GM18867 (cell line): ENCODE measurements around the gene TGFB1I1.
"Not testable (repeated sequence)": the region's sequence is repeated elsewhere in the genome, so short reads cannot be mapped to it uniquely, and the experiment has no call there.

ENCODE experiments used
- ATAC-seq: cut with Tn5 transposase; IDR thresholded peaks from one replicate; pipeline ENCODE4 v1.9.1; 2021; ENCODE audit warnings: mild to moderate bottlenecking, moderate library complexity; ENCODE audit not compliant: unreplicated experiment

The TGFB1I1 gene

GRCh38 chr16:31471875-31472708 lies at the start of gene TGFB1I1:
TSS of gene TGFB1I1 (plus strand) at chr16:31472152. CDS start at chr16:31472189, 37 bp downstream.
- no peak for ATAC-seq

GRCh38 chr16:31423241-31423640 lies 48.7 kb upstream of the TGFB1I1 start:
- ATAC-seq = no peak

DNA sequence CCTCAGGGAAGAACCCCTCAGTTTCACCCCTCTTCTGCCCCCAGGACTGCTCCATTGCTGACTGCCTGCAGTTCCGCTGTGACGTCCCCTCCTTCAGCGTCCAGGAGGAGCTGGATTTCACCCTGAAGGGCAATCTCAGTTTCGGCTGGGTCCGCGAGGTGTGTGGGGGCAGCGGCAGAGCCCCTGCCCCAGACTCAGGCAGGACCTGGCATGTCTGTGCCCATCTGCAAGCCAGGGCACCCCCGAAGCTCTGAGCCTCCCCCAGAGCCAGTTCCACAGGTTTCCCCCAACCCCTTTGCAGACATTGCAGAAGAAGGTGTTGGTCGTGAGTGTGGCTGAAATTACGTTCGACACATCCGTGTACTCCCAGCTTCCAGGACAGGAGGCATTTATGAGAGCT lies 48.2 kb upstream of the TGFB1I1 start:
- ATAC-seq = no peak

GRCh38 chr16:31427441-31428278 lies 44.3 kb upstream of the TGFB1I1 start:
- no peak for ATAC-seq

DNA sequence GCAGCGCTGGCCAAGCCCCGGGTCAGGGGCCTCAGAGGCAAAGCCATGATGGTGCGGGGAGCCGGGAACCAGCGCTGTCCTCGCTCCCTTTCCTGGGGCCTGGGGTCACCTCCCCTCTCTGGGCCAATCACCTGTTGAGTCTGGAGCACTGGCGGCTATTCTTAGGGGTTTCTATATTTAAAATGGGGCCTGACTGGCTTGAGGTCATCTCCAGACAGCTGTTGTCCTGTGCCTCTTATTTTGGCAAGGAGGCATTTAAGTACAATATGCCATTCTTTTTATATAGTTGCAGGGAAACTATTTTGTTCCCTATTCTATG lies 43.7 kb upstream of the TGFB1I1 start, which contains the start of gene COX6A2:
Gene COX6A2 (minus strand): TSS at position 82 of the 319 bp plus-strand sequence. CDS start 35 bp downstream, at position 47.
- ATAC-seq = no peak

- ATAC-seq = no peak
Measured at GRCh38 chr16:31428638-31429247, 43.2 kb upstream of the TGFB1I1 start.

- ATAC-seq = no peak
Measured at GRCh38 chr16:31429314-31429713, 42.6 kb upstream of the TGFB1I1 start.

GRCh38 chr16:31429796-31430195 lies 42.2 kb upstream of the TGFB1I1 start:
- ATAC-seq = no peak

- ATAC-seq = no peak
Measured at GRCh38 chr16:31430380-31431052, 41.4 kb upstream of the TGFB1I1 start.

GRCh38 chr16:31435341-31436220 lies 36.4 kb upstream of the TGFB1I1 start:
- no peak for ATAC-seq

DNA sequence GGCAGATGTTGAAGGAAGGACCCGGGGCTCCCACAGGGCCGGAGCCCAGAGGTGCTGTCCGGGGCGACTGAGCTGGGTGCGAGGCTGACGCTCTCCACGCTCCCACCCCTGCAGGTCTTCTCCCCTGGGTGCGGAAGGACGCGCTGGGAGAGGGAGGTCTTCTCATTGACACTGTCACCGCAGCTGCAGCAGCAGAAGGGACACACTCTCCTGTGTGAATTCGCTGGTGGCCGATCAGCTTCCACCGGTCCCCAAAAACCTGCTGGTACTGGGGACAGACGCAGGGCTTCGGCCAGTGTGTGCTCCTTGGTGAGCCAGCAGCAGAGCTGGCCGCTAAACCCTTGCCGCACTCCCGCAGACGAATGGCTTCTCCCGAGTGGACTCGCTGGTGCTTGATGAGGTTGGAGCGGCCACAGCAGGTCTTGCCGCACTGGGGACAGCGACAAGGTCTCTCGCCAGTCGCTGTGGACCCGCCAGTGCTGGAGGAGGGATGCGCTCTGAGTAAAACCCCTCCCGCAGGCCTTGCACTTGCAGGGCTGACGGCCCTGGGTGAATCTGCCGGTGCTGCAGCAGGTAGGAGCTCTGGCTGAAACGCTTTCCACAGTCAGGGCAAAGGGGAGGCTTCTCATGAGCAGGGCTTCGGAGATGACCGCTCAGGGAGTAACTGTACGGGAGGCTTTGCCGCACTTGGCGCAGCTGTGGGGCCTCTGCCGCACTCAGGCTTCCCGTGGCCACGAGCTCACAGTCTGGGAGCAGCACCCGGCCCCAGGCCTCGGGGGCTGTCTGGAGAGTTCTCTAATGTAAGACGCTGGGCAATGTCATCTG lies 35.5 kb upstream of the TGFB1I1 start:
- no peak for ATAC-seq

DNA sequence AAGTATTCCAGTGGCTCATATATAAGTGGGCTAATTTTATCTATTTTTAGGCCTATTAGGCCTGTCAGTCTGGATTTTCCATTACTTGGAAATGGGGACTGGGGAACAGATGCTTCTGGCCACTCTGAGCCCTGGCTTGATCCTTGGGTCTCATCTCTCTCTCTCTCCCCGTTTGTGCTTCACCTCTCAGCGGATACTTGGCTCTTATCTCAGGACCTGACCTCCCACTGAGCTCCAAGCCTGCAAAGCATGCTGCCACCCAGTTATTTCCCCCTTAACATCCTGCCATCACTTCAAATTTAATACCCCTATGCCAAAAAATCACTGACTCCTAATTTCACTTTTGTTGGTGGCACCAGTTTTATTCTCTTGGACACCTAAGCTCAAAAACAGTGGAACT lies 33.5 kb upstream of the TGFB1I1 start:
- ATAC-seq = no peak

DNA sequence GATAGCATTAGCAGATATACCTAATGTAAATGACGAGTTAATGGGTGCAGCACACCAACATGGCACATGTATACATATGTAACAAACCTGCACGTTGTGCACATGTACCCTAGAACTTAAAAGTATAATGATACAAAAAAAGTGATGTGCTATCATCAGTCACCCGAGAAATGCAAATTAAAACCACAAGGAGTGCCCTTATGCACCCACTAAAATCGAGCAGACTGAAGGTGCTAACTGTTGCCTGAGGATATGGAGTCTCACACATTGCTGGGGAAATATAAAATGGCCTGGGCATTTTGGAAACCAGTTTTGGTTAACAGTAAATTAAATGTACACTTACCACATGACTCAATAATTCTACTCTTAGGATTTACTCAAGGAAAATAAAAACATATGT lies 32.9 kb upstream of the TGFB1I1 start:
- not testable (repeated sequence) for ATAC-seq

DNA sequence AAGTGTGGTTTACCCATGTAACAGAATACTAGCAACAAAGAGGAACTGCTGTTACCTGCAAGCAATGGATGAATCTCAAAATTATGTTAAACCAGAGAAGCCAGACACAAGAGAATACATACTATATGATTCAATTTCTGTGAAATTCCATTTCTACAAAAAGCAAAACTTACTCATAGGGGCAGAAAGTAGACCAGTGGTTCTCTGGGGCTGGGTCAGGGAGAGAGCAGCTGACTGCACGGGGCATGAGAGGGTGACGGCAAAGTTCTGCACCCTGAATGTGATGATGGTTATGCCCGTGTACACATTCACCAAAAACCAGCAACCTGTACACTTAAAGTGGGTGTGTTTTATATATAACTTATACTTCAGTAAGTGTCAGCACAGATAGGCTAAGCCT lies 32.4 kb upstream of the TGFB1I1 start:
- ATAC-seq = no peak

DNA sequence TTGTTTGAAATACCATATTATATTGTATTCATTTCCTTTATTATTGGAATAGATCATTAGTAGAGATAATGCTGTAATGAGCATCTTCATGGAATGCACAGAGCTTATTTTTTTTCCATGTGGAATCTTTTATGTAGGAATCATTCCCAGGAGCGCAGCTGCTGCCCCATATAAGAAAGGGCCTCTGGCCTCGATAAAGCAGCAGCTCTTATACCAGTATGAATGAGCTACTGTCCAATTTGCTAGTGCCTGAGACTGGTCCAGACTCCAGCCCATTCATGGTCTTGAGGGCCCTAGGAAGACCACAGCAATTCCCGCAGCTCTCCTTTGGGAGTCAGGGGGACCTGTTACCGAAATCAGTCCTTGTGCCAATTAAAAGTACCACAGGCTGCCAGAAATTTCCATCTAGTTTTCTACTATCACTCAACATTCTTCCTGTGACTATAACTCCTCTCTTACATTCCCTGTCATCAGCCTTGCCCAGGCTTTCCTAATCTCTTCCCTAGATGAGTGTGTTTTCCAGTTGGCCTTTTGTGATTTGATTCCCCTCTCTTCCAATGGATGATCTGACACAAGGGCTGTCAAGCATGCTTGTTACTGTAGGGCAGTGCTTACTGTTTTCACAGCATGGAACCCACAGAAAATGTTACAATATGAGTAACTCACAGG lies 31.3 kb upstream of the TGFB1I1 start:
- no peak for ATAC-seq

DNA sequence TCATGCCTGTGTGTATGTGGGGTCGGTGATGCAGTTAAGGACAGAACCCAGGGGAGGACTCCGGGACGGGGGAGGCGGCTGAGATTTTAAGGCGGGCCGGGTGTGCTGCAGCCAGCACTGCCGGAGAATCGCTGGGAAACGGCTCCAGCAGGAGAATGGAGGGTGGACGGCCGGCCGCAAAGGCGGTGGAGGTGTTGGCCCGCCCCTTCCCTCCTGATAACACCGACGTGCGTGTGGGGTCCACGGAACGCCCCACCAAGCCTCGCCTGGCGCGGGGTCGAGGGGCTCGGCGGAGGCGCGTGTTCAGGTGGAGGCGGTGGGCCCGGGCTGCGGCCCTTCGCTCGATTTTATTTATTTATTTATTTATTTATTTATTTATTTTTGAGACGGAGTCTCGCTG lies 30.0 kb upstream of the TGFB1I1 start:
- ATAC-seq = no peak

- not testable (repeated sequence) for ATAC-seq
Measured at GRCh38 chr16:31445931-31446330, 26.0 kb upstream of the TGFB1I1 start.

DNA sequence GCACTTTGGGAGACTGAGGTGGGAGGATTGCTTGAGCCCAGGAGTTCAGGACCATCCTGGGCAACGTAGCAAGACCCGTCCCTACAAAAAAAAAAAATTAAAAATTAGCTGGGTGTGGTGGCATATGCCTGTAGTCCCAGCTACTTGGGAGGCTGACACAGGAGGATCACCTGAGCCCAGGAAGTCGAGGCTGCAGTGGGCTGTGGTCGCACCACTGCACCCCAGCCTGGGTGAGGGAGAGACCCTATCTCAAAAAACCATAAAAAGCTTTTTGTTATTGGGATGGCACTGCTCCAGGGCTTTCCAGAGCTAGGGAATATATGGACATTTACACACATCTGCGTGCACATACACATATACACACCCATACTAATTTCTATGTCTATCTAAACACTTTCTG lies 20.8 kb upstream of the TGFB1I1 start:
- no peak for ATAC-seq
